SK-N-SH (cell line): ENCODE data around the gene TIGD6. TPM values are rescaled to one million over a fixed set of nuclear protein-coding genes. Genes with fewer than 3 reads are reported as not detected.

ENCODE experiments used
- CTCF ChIA-PET: fragments of 300-600, 350-600 bp; formaldehyde crosslinking; extraction: SDS; loops from one replicate; lab custom pipeline; 2021; lab: Yijun Ruan, JAX
- POLR2A ChIA-PET: fragments of 350-600 bp; sonication (Branson Sonifier 250); formaldehyde crosslinking; extraction: SDS; loops from one replicate; lab custom pipeline; 2020; ENCODE audit warnings: antibody characterized with exemption, inconsistent platforms; lab: Yijun Ruan, JAX
- DNase-seq: peaks from one replicate; pipeline ENCODE4 v3.0.0; 2012
- H2AFZ ChIP-seq: fragments of 200-600 bp; sonication (generic); 2 replicates; pipeline ENCODE4 v1.8.1; 2016; ENCODE audit warnings: antibody characterized with exemption, mild to moderate bottlenecking, low read depth
- H3F3A ChIP-seq: fragments of 200-600 bp; sonication (generic); replicated peaks from 2 replicates; pipeline ENCODE3; 2016; ENCODE audit warnings: antibody characterized with exemption, mild to moderate bottlenecking; ENCODE audit not compliant: insufficient read depth
- H3K27ac ChIP-seq, 2 experiments: fragments of 200-500 bp in 1 of 2; fragments of 200-600 bp in 1 of 2; sonication (Bioruptor generic) in 1 of 2; sonication (generic), shearing (Covaris generic) in 1 of 2; 2 replicates each; pipeline versions ENCODE4 v1.5.1 to v1.6.1; 2014 to 2016; ENCODE audit warnings: low read depth in 2 of 2, inconsistent platforms in 1 of 2, low read length in 1 of 2, mild to moderate bottlenecking in 1 of 2, mixed read lengths in 1 of 2
- H3K27me3 ChIP-seq: fragments of 200-600 bp; sonication (generic), shearing (Covaris generic); 2 replicates; pipeline ENCODE4 v1.6.1; 2016; ENCODE audit warnings: mixed run types; ENCODE audit not compliant: insufficient read depth
- H3K36me3 ChIP-seq, 2 experiments: fragments of 200-500 bp in 1 of 2; fragments of 200-600 bp in 1 of 2; sonication (Bioruptor generic) in 1 of 2; sonication (generic) in 1 of 2; replicated peaks in 1 of 2; 2 replicates each; pipeline versions ENCODE3 to v1.5.1; 2014 to 2016; ENCODE audit warnings: low read length in 1 of 2, mild to moderate bottlenecking in 1 of 2; ENCODE audit not compliant: insufficient read depth in 2 of 2, control insufficient read depth in 1 of 2
- H3K4me1 ChIP-seq, 2 experiments: fragments of 200-500 bp in 1 of 2; fragments of 200-600 bp in 1 of 2; sonication (Bioruptor generic) in 1 of 2; sonication (generic), shearing (Covaris generic) in 1 of 2; 2 replicates each; pipeline versions ENCODE4 v1.5.1 to v1.6.1; 2014 to 2016; ENCODE audit warnings: low read depth in 1 of 2, low read length in 1 of 2, mixed run types in 1 of 2; ENCODE audit not compliant: insufficient read depth in 2 of 2, control insufficient read depth in 1 of 2
- H3K4me2 ChIP-seq: fragments of 200-600 bp; sonication (generic), shearing (Covaris generic); 2 replicates; pipeline ENCODE4 v1.6.1; 2017; ENCODE audit warnings: mixed run types
- H3K4me3 ChIP-seq, 2 experiments: fragments of 200-500 bp in 1 of 2; fragments of 200-600 bp in 1 of 2; sonication (Bioruptor generic) in 1 of 2; sonication (generic), shearing (Covaris generic) in 1 of 2; 2 replicates each; pipeline versions ENCODE4 v1.5.1 to v1.8.1; 2014 to 2016; ENCODE audit warnings: low read depth in 2 of 2, inconsistent platforms in 1 of 2, low read length in 1 of 2, mild to moderate bottlenecking in 1 of 2, mixed read lengths in 1 of 2, moderate library complexity in 1 of 2
- H3K79me2 ChIP-seq: fragments of 200-600 bp; sonication (generic); 2 replicates; pipeline ENCODE4 v1.8.1; 2017; ENCODE audit warnings: mild to moderate bottlenecking; ENCODE audit not compliant: insufficient read depth
- H3K9ac ChIP-seq: fragments of 200-600 bp; sonication (generic); 2 replicates; pipeline ENCODE4 v1.6.1; 2017; ENCODE audit warnings: mixed run types
- H3K9me2 ChIP-seq: fragments of 200-600 bp; sonication (generic); 2 replicates; pipeline ENCODE4 v1.6.1; 2017; ENCODE audit warnings: mixed run types
- H3K9me3 ChIP-seq: fragments of 200-600 bp; sonication (generic); 2 replicates; pipeline ENCODE4 v1.6.1; 2017; ENCODE audit warnings: mixed run types, mild to moderate bottlenecking, moderate library complexity
- H4K20me1 ChIP-seq: fragments of 200-600 bp; sonication (generic); 2 replicates; pipeline ENCODE4 v1.6.1; 2017; ENCODE audit warnings: mild to moderate bottlenecking, mixed run types; ENCODE audit not compliant: insufficient read depth
- CHD2 ChIP-seq: fragments of 150-350 bp; IDR thresholded peaks from 2 replicates; pipeline ENCODE4 v1.6.1; 2018; ENCODE audit warnings: low read length; ENCODE audit not compliant: partially characterized antibody
- EP300 ChIP-seq, 2 experiments: IDR thresholded peaks; 2 replicates each; pipeline versions ENCODE4 v1.4.0 to v1.6.1; 2012; ENCODE audit warnings: borderline replicate concordance in 1 of 2, low read depth in 1 of 2, low read length in 1 of 2
- FOSL2 ChIP-seq: IDR thresholded peaks from 2 replicates; pipeline ENCODE4 v1.4.0; 2012; ENCODE audit warnings: low read depth, mild to moderate bottlenecking, moderate library complexity, borderline replicate concordance
- GABPA ChIP-seq: IDR thresholded peaks from 2 replicates; pipeline ENCODE4 v1.4.0; 2012; ENCODE audit warnings: low read depth, mild to moderate bottlenecking
- GATA2 ChIP-seq: sonication (generic); formaldehyde crosslinking; IDR thresholded peaks from 2 replicates; pipeline ENCODE4 v1.5.0; 2020; ENCODE audit warnings: mild to moderate bottlenecking, missing genetic modification reagents
- NFIC ChIP-seq: IDR thresholded peaks from 2 replicates; pipeline ENCODE4 v1.4.0; 2012; ENCODE audit warnings: borderline replicate concordance
- RFX5 ChIP-seq: IDR thresholded peaks from 2 replicates; pipeline ENCODE4 v1.6.1; 2012; ENCODE audit warnings: mild to moderate bottlenecking, improper control_type of control experiment, low read length
- SMC3 ChIP-seq: IDR thresholded peaks from 2 replicates; pipeline ENCODE4 v1.6.1; 2012; ENCODE audit warnings: low read depth, low read length, improper control_type of control experiment
- TCF12 ChIP-seq: IDR thresholded peaks from 2 replicates; pipeline ENCODE4 v1.4.0; 2012
- TEAD4 ChIP-seq: IDR thresholded peaks from 2 replicates; pipeline ENCODE4 v1.4.0; 2012; ENCODE audit warnings: mild to moderate bottlenecking, borderline replicate concordance; ENCODE audit not compliant: insufficient read depth
- WGBS: methylation state at CpG from one replicate; pipeline ENCODE4 v1.1.6; 2017; ENCODE audit warnings: low lambda C conversion rate; 5-methylcytosine and 5-hydroxymethylcytosine counted together
- polyA plus RNA-seq, 3 experiments: library from polyadenylated mRNA; depleted of rRNA; stranded (reverse); fragments of >200 nt; gene quantifications; 2 replicates each; pipeline ENCODE4 v1.2.3, GENCODE V29; 2012
- TF ChIP-seq, protein P1 (sequence below): fragments of 150-350 bp; IDR thresholded peaks from 2 replicates; pipeline ENCODE4 v1.6.1; 2016; ENCODE audit warnings: mild to moderate bottlenecking, low read depth, low read length
- TF ChIP-seq, protein P2 (sequence below): IDR thresholded peaks from 2 replicates; pipeline ENCODE4 v1.6.1; 2012; ENCODE audit warnings: mild to moderate bottlenecking, low read depth, low read length, moderate library complexity

The TIGD6 gene
- polyA plus RNA-seq, 1 of the 3 experiments (the other 2 are of a cell fraction), result 4.7 TPM

DNA sequence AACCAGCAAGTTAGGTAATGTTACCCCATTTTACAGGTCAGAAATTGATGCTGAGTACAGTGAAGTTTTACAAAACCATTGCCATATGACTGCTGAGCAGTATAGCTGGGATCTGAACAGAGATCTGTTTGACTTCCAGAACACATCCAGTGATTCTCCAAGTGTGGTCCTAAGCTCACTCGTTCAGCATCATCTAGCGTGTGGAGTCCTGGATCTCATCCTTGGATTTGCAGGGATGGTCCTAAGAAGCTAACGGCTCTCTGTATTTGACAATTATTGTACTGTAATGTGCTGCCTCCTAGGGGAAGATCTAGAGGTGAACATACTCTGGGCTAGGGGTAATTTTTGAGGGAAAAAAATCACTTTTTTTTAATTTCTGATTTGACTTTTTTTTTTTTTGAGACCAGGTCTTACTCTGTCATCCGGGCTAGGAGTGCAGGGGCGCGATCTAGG, 38.5 kb downstream of the TIGD6 start (continued):
- TF ChIP-seq EP300 (IDR thresholded peaks at IDR 0.05; ENCODE audit: borderline replicate concordance in 1 of 2, low read depth in 1 of 2, low read length in 1 of 2), result no peak
- peak; percentile 73 for TF ChIP-seq SMC3
- no peak for TF ChIP-seq TCF12
- TF ChIP-seq FOSL2, result no peak
- TF ChIP-seq GATA2 (CRISPR knock-in tag), result no peak
- no peak for TF ChIP-seq NFIC
- TF ChIP-seq, protein P1, sequence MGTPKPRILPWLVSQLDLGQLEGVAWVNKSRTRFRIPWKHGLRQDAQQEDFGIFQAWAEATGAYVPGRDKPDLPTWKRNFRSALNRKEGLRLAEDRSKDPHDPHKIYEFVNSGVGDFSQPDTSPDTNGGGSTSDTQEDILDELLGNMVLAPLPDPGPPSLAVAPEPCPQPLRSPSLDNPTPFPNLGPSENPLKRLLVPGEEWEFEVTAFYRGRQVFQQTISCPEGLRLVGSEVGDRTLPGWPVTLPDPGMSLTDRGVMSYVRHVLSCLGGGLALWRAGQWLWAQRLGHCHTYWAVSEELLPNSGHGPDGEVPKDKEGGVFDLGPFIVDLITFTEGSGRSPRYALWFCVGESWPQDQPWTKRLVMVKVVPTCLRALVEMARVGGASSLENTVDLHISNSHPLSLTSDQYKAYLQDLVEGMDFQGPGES, result no peak; the same call in 1 of the 2 replicates
- no peak for TF ChIP-seq TEAD4
- no peak for TF ChIP-seq GABPA
- no peak for TF ChIP-seq RFX5
- no peak for TF ChIP-seq CHD2

DNA sequence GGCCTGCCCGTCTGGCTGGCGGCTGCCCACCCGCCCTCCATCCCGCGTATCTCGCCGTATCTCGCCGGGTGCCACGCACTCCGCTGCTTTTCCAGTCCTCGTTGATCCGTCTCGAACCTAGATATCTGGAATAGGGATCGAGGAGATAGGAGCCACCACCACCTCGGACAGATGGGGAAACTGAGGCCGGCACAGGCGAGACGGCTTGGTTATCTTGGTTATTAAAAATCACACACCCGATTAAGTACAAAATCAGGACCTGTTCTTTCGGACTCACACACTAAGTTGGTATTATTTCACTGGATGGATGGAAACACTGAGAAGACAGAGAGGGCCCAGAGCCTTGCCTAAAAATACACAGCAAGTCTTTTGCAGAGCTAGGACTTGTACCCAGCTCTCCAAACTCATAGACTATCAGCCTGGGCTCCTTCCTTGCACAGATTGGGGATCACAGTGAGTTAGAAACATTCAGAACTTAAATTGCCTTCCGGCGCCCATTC, 39.2 kb downstream of the TIGD6 start:
- POLR2A ChIA-PET, result interaction anchor here (1.2 kb wide), 1 partner anchor 127 kb away, joined by 3 read pairs; no protein-coding TSS in a partner anchor
- peak overlapping the region; percentile 70 for H3K9ac ChIP-seq
- CTCF ChIA-PET, result interaction anchor here (0.7 to 12.1 kb wide), 26 partner anchors 8 to 328 kb away, joined by 3 to 244 read pairs (median 5); partner anchors contain the start of gene TIGD6
- WGBS, result 16% methylated on average over 11 of the region's 23 CpGs
- peak; percentile 32; the same call in 1 of the 2 replicates for TF ChIP-seq GATA2 (CRISPR knock-in tag)
- TF ChIP-seq, protein P2, sequence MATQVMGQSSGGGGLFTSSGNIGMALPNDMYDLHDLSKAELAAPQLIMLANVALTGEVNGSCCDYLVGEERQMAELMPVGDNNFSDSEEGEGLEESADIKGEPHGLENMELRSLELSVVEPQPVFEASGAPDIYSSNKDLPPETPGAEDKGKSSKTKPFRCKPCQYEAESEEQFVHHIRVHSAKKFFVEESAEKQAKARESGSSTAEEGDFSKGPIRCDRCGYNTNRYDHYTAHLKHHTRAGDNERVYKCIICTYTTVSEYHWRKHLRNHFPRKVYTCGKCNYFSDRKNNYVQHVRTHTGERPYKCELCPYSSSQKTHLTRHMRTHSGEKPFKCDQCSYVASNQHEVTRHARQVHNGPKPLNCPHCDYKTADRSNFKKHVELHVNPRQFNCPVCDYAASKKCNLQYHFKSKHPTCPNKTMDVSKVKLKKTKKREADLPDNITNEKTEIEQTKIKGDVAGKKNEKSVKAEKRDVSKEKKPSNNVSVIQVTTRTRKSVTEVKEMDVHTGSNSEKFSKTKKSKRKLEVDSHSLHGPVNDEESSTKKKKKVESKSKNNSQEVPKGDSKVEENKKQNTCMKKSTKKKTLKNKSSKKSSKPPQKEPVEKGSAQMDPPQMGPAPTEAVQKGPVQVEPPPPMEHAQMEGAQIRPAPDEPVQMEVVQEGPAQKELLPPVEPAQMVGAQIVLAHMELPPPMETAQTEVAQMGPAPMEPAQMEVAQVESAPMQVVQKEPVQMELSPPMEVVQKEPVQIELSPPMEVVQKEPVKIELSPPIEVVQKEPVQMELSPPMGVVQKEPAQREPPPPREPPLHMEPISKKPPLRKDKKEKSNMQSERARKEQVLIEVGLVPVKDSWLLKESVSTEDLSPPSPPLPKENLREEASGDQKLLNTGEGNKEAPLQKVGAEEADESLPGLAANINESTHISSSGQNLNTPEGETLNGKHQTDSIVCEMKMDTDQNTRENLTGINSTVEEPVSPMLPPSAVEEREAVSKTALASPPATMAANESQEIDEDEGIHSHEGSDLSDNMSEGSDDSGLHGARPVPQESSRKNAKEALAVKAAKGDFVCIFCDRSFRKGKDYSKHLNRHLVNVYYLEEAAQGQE, result no peak
- peak overlapping the region; percentile 89 for H2AFZ ChIP-seq
- no peaks in the 10 kb centered on the region for H3K36me3 ChIP-seq
- H3K9me2 ChIP-seq, result no peaks in the 10 kb centered on the region
- no peaks in the 10 kb centered on the region for H4K20me1 ChIP-seq
- H3K27me3 ChIP-seq, result no peaks in the 10 kb centered on the region
- no peak for DNase-seq
- peak overlapping the region; percentile 73 to 77 for H3K4me3 ChIP-seq
- H3K9me3 ChIP-seq, result no peaks in the 10 kb centered on the region
- peaks cover 11% of the 10 kb centered on the region; the same call in 1 of the 2 replicates for H3K79me2 ChIP-seq
- H3K4me1 ChIP-seq, result peaks cover 10 to 12% of the 10 kb centered on the region in 2 experiments; a peak in 3 of 4 replicates
- H3F3A ChIP-seq, result peaks cover 24% of the 10 kb centered on the region
- H3K27ac ChIP-seq, result peak overlapping the region in 1 of 2 experiments; percentile 94; a peak in 2 of 4 replicates
- H3K4me2 ChIP-seq, result peak overlapping the region; percentile 85
